GM12878 (cell line): ENCODE measurements around the gene TMEM109.

ENCODE experiments used
- CREB1 ChIP-seq: IDR thresholded peaks from 2 replicates; pipeline ENCODE4 v1.6.1; 2012; ENCODE audit warnings: low read depth, mild to moderate bottlenecking, inconsistent platforms
- CTCF ChIP-seq, 3 experiments: IDR thresholded peaks in 2 of 3; conservative IDR thresholded peaks in 1 of 3; 2 replicates each; pipeline ENCODE4 v1.5.1; 2011; ENCODE audit warnings: low read depth in 3 of 3, low read length in 3 of 3, mild to moderate bottlenecking in 3 of 3, control low read depth in 2 of 3, moderate library complexity in 2 of 3, inconsistent platforms in 1 of 3, mixed read lengths in 1 of 3; ENCODE audit not compliant: control insufficient read depth in 2 of 3, insufficient read depth in 1 of 3; ENCODE audit errors: extremely low read depth in 1 of 3
- HDAC2 ChIP-seq: fragments of 200-600 bp; sonication (generic); IDR thresholded peaks from 2 replicates; pipeline ENCODE4 v1.6.1; 2017
- MXI1 ChIP-seq: fragments of 150-350 bp; IDR thresholded peaks from 2 replicates; pipeline ENCODE4 v1.6.1; 2011; ENCODE audit warnings: low read depth, mild to moderate bottlenecking, inconsistent platforms, low read length, improper control_type of control experiment
- POLR2A ChIP-seq: IDR thresholded peaks from 2 replicates; pipeline ENCODE4 v1.6.1; 2011; ENCODE audit warnings: low read depth, mild to moderate bottlenecking, low read length
- POLR2AphosphoS5 ChIP-seq: IDR thresholded peaks from 2 replicates; pipeline ENCODE4 v1.6.1; 2011; ENCODE audit warnings: mild to moderate bottlenecking, low read length, inconsistent platforms
- ZNF217 ChIP-seq: fragments of 450-650 bp; IDR thresholded peaks from 2 replicates; pipeline ENCODE4 v1.6.1; 2017; ENCODE audit warnings: antibody characterized with exemption, mild to moderate bottlenecking
- ZZZ3 ChIP-seq: IDR thresholded peaks from 2 replicates; pipeline ENCODE4 v1.6.1; 2011; ENCODE audit warnings: low read depth; ENCODE audit not compliant: control insufficient read depth, insufficient read length
- TF ChIP-seq, protein P1 (sequence below): fragments of 450-650 bp; formaldehyde crosslinking; IDR thresholded peaks from 2 replicates; pipeline ENCODE4 v1.4.0; 2020; ENCODE audit warnings: mild to moderate bottlenecking, moderate library complexity

GRCh38 chr11:60872124-60872960 is 41.6 kb upstream of the TMEM109 start:
- TF ChIP-seq ZNF217 (no peak), CTCF (IDR thresholded peaks at IDR 0.05 in 2 of 3, conservative IDR thresholded peaks at IDR 0.05 in 1 of 3; ENCODE audit: control insufficient read depth in 2 of 3, extremely low read depth in 1 of 3, insufficient read depth in 1 of 3, low read depth in 3 of 3, low read length in 3 of 3) (no peak), MXI1 (no peak), POLR2A (no peak), CREB1 (no peak), HDAC2 (no peak), POLR2AphosphoS5 (no peak), ZZZ3 (no peak)
- TF ChIP-seq, protein P1, sequence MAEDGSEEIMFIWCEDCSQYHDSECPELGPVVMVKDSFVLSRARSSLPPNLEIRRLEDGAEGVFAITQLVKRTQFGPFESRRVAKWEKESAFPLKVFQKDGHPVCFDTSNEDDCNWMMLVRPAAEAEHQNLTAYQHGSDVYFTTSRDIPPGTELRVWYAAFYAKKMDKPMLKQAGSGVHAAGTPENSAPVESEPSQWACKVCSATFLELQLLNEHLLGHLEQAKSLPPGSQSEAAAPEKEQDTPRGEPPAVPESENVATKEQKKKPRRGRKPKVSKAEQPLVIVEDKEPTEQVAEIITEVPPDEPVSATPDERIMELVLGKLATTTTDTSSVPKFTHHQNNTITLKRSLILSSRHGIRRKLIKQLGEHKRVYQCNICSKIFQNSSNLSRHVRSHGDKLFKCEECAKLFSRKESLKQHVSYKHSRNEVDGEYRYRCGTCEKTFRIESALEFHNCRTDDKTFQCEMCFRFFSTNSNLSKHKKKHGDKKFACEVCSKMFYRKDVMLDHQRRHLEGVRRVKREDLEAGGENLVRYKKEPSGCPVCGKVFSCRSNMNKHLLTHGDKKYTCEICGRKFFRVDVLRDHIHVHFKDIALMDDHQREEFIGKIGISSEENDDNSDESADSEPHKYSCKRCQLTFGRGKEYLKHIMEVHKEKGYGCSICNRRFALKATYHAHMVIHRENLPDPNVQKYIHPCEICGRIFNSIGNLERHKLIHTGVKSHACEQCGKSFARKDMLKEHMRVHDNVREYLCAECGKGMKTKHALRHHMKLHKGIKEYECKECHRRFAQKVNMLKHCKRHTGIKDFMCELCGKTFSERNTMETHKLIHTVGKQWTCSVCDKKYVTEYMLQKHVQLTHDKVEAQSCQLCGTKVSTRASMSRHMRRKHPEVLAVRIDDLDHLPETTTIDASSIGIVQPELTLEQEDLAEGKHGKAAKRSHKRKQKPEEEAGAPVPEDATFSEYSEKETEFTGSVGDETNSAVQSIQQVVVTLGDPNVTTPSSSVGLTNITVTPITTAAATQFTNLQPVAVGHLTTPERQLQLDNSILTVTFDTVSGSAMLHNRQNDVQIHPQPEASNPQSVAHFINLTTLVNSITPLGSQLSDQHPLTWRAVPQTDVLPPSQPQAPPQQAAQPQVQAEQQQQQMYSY (CRISPR knock-in tag): no peak
